Calu3 (cell line): ENCODE measurements around the gene AQP5. TPM values are rescaled to one million over a fixed set of nuclear protein-coding genes. Genes with fewer than 3 reads are reported as not detected.

Experiments used
- BruUV-seq: library from RNA; stranded (reverse); fragments of 400-500 nt; replicated peaks from 2 replicates; lab custom pipeline; 2021; lab: Mats Ljungman, UMichigan
- CTCF ChIA-PET: fragments of 300-600 bp; sonication (Branson Sonifier 250); formaldehyde crosslinking; loops from one replicate; lab custom pipeline; 2022; ENCODE audit warnings: antibody characterized with exemption; lab: Charles Lee
- DNase-seq: peaks from one replicate; pipeline ENCODE4 v3.0.0; 2022
- H3K27ac Mint-ChIP-seq: one replicate; pipeline ENCODE4 v1.8.0; 2022; ENCODE audit warnings: mixed read lengths; ENCODE audit not compliant: unreplicated experiment
- H3K27me3 Mint-ChIP-seq: one replicate; pipeline ENCODE4 v1.8.0; 2022; ENCODE audit warnings: mixed read lengths; ENCODE audit not compliant: unreplicated experiment
- H3K36me3 Mint-ChIP-seq: one replicate; pipeline ENCODE4 v1.8.0; 2022; ENCODE audit warnings: mild to moderate bottlenecking, moderate library complexity, mixed read lengths; ENCODE audit not compliant: insufficient read depth, unreplicated experiment
- H3K4me1 Mint-ChIP-seq: one replicate; pipeline ENCODE4 v1.8.0; 2022; ENCODE audit warnings: mild to moderate bottlenecking, low read depth, mixed read lengths; ENCODE audit not compliant: unreplicated experiment
- H3K4me3 Mint-ChIP-seq: one replicate; pipeline ENCODE4 v1.8.0; 2022; ENCODE audit warnings: mild to moderate bottlenecking, low read depth, moderate library complexity, mixed read lengths; ENCODE audit not compliant: unreplicated experiment
- H3K9me3 Mint-ChIP-seq: one replicate; pipeline ENCODE4 v1.8.0; 2022; ENCODE audit warnings: low read depth, mixed read lengths; ENCODE audit not compliant: unreplicated experiment
- CTCF ChIP-seq: fragments of 200-600 bp; IDR thresholded peaks from one replicate; pipeline ENCODE4 v1.8.0; 2022; ENCODE audit warnings: antibody characterized with exemption; ENCODE audit not compliant: unreplicated experiment
- intact Hi-C: fragments of 100-400 bp; cut with micrococcal nuclease; formaldehyde crosslinking; loops from one replicate; pipeline ENCODE4 v1.10.0; 2022; ENCODE audit not compliant: unreplicated experiment
- total RNA-seq: library from RNA; stranded (reverse); gene quantifications from 2 replicates; pipeline ENCODE4 v1.2.3, GENCODE V29; 2022

Gene AQP5
- total RNA-seq, 1 experiment from 2014 or later = 51.9 TPM

- CTCF ChIA-PET = no interaction called here
- no peak for DNase-seq
- no TSS peak for BruUV-seq
- Mint-ChIP-seq H3K9me3 (no peaks in the 10 kb centered on the region), H3K27ac (no peak overlapping the region), H3K27me3 (no peaks in the 10 kb centered on the region), H3K36me3 (no peaks in the 10 kb centered on the region), H3K4me3 (no peak overlapping the region), H3K4me1 (no peaks in the 10 kb centered on the region)
- intact Hi-C loops = no loop called here
- TF ChIP-seq CTCF = no peak
These were observed 9.0 kb downstream of the AQP5 start for GRCh38 chr12:49970658-49971057.

- Mint-ChIP-seq H3K27ac (no peak overlapping the region), H3K9me3 (no peaks in the 10 kb centered on the region), H3K4me1 (no peaks in the 10 kb centered on the region), H3K36me3 (no peaks in the 10 kb centered on the region), H3K4me3 (no peak overlapping the region), H3K27me3 (no peaks in the 10 kb centered on the region)
- no peak for TF ChIP-seq CTCF
- no peak for DNase-seq
- CTCF ChIA-PET = no interaction called here
- intact Hi-C loops = no loop called here
- BruUV-seq = no TSS peak
These were observed 9.5 kb downstream of the AQP5 start for GRCh38 chr12:49971141-49971540.

DNA sequence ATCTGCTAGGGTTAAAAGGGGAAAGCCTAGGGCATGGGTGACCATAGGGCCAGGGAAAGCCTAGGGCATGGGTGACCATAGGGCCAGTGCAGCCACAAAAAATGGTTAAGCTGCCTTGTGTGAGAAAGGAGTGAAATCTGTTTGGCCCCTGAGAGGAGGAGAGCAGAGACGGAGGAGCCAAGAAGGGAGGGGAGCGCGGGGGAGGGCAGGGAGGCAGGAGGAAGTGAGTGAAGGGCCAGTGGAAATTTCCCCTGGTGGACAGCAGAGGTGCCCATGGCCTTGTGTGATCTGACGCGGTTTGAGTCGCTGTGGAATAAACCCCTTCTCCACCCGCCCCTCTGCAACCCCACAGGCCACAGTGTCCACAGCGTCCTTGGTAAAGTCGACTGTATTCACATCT lies 10.5 kb downstream of the AQP5 start:
- H3K36me3 Mint-ChIP-seq = no peaks in the 10 kb centered on the region
- no peaks in the 10 kb centered on the region for H3K9me3 Mint-ChIP-seq
- BruUV-seq = no TSS peak
- no peaks in the 10 kb centered on the region for H3K4me1 Mint-ChIP-seq
- intact Hi-C loops = no loop called here
- no peak for DNase-seq
- no peaks in the 10 kb centered on the region for H3K27me3 Mint-ChIP-seq
- no peak overlapping the region for H3K4me3 Mint-ChIP-seq
- TF ChIP-seq CTCF = no peak
- CTCF ChIA-PET = interaction anchor here (0.7 kb wide), 1 partner anchor 486 kb away, joined by 3 read pairs; no protein-coding TSS in a partner anchor
- no peak overlapping the region for H3K27ac Mint-ChIP-seq

- H3K27ac Mint-ChIP-seq = no peak within 1 kb of the TSS
- no peaks in the 10 kb centered on the region for H3K4me1 Mint-ChIP-seq
- CTCF ChIA-PET = no interaction called here
- no peaks in the 10 kb centered on the region for H3K27me3 Mint-ChIP-seq
- no peak within 1 kb of the TSS for H3K4me3 Mint-ChIP-seq
- TF ChIP-seq CTCF = no peak
- intact Hi-C loops = no loop called here
- BruUV-seq = no TSS peak
- DNase-seq = no peak
- H3K36me3 Mint-ChIP-seq = no peaks in the 10 kb centered on the region
- H3K9me3 Mint-ChIP-seq = no peaks in the 10 kb centered on the region
These were observed 11.1 kb downstream of the AQP5 start, which contains the start of gene AQP6 for GRCh38 chr12:49972641-49973360. Gene AQP6 (plus strand): TSS chr12:49972947. CDS start chr12:49973174, 227 bp downstream.
